ENCODE data around the gene RPGRIP1L. TPM values are rescaled to one million over a fixed set of nuclear protein-coding genes. Genes with fewer than 3 reads are reported as not detected.

Gene RPGRIP1L
- polyA plus RNA-seq, 2 of the 4 experiments (the other 2 are of a cell fraction) = 13.0 to 19.6 TPM

DNA sequence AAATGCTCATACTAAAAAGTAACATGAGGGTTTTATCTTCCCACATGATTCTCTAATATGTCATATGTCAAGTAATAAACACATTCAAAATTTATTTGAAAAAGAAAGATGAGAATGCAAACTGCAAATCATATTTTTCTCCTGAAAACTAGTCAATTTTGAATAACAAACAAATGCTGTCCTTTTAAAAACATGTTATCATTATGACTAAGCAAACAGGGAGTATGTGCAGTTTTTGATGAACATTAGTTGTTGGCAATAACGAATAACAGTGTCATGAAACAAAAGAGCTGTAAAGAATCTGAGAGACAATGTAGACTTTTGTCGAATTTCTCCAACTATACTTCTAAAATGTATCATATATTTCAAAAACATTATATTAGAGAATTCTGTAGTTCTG is 34.8 kb downstream of the RPGRIP1L start:
- DNase-seq (ENCODE audit: low read depth in 1 of 2, low spot score in 1 of 2) = no peak

More for the DNA sequence above, 34.8 kb downstream of the RPGRIP1L start:
- no peak overlapping the region for H3K4me3 ChIP-seq
- WGBS (ENCODE audit: missing lambda C conversion rate) = 80% methylated on average over 2 of the region's 2 CpGs
- ATAC-seq (no peak), FAIRE-seq (no peak)
- no peaks in the 10 kb centered on the region for H3K9me3 ChIP-seq
- POLR2A ChIA-PET = no interaction called here
- H3K27ac ChIP-seq = no peak overlapping the region
- no peak overlapping the region for H3K4me2 ChIP-seq
- TF ChIP-seq GATA3 (IDR thresholded peaks at IDR 0.05; ENCODE audit: borderline replicate concordance) (no peak), CHD2 (IDR thresholded peaks at IDR 0.05; ENCODE audit: low read length, partially characterized antibody) (no peak), HES2 (IDR thresholded peaks at IDR 0.05) (no peak), HOXA7 (CRISPR knock-in tag; IDR thresholded peaks at IDR 0.05) (no peak), ZC3H11A (IDR thresholded peaks at IDR 0.05) (no peak), MAFK (IDR thresholded peaks at IDR 0.05; ENCODE audit: partially characterized antibody) (no peak), EP300 (IDR thresholded peaks at IDR 0.05) (no peak), CBX8 (IDR thresholded peaks at IDR 0.05) (no peak), ZFP36 (IDR thresholded peaks at IDR 0.05; ENCODE audit: borderline replicate concordance, partially characterized antibody) (no peak), PBX3 (IDR thresholded peaks at IDR 0.05) (no peak), CTCF (IDR thresholded peaks at IDR 0.05) (no peak), ZSCAN20 (CRISPR knock-in tag; IDR thresholded peaks at IDR 0.05) (no peak), FOXS1 (CRISPR knock-in tag; IDR thresholded peaks at IDR 0.05) (no peak), FOSL2 (IDR thresholded peaks at IDR 0.05) (no peak), FOSL2 (CRISPR knock-in tag; IDR thresholded peaks at IDR 0.05) (no peak), EHF (CRISPR knock-in tag; IDR thresholded peaks at IDR 0.05) (no peak), ELK1 (IDR thresholded peaks at IDR 0.05; ENCODE audit: low read depth, low read length) (no peak), HEYL (CRISPR knock-in tag; IDR thresholded peaks at IDR 0.05) (no peak), POLR2AphosphoS2 (conservative IDR thresholded peaks at IDR 0.05; ENCODE audit: low read length) (no peak)
- TF ChIP-seq, protein P1, sequence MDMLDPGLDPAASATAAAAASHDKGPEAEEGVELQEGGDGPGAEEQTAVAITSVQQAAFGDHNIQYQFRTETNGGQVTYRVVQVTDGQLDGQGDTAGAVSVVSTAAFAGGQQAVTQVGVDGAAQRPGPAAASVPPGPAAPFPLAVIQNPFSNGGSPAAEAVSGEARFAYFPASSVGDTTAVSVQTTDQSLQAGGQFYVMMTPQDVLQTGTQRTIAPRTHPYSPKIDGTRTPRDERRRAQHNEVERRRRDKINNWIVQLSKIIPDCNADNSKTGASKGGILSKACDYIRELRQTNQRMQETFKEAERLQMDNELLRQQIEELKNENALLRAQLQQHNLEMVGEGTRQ (IDR thresholded peaks at IDR 0.05) = no peak
- TF ChIP-seq, protein P2, sequence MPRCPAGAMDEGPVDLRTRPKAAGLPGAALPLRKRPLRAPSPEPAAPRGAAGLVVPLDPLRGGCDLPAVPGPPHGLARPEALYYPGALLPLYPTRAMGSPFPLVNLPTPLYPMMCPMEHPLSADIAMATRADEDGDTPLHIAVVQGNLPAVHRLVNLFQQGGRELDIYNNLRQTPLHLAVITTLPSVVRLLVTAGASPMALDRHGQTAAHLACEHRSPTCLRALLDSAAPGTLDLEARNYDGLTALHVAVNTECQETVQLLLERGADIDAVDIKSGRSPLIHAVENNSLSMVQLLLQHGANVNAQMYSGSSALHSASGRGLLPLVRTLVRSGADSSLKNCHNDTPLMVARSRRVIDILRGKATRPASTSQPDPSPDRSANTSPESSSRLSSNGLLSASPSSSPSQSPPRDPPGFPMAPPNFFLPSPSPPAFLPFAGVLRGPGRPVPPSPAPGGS (IDR thresholded peaks at IDR 0.05) = no peak
- H3K4me1 ChIP-seq = peaks cover 20% of the 10 kb centered on the region; the same call in 2 of the 3 replicates
- CTCF ChIA-PET = no interaction called here
